IMR-90 (cell line): ENCODE measurements around the gene CACNA2D1. TPM values are rescaled to one million over a fixed set of nuclear protein-coding genes. Genes with fewer than 3 reads are reported as not detected.

Experiments
- ATAC-seq: fragments of 200-7000 bp; cut with Tn5 transposase; 2 replicates; pipeline ENCODE4 v1.9.1; 2020; ENCODE audit warnings: low read depth, mild to moderate bottlenecking, moderate library complexity
- BruUV-seq: library from RNA; stranded (reverse); fragments of 400-500 nt; replicated peaks from 2 replicates; lab custom pipeline; 2021; lab: Mats Ljungman, UMichigan
- CTCF ChIA-PET: fragments of 300-600 bp; formaldehyde crosslinking; extraction: SDS; loops from one replicate; lab custom pipeline; 2021; ENCODE audit warnings: antibody characterized with exemption; lab: Yijun Ruan, JAX
- POLR2A ChIA-PET: fragments of 300-600 bp; sonication (Branson Sonifier 250); formaldehyde crosslinking; loops from one replicate; lab custom pipeline; 2022; ENCODE audit warnings: antibody characterized with exemption; ENCODE audit not compliant: unreplicated experiment; lab: Charles Lee
- DNase-seq: peaks from one replicate; pipeline ENCODE4 v3.0.0; 2013
- H2AFZ ChIP-seq: replicated peaks from 2 replicates; pipeline ENCODE3; 2013; ENCODE audit warnings: low read length, mild to moderate bottlenecking; ENCODE audit not compliant: poor library complexity
- H2AK5ac ChIP-seq: 2 replicates; pipeline ENCODE4 v1.6.1; 2013; ENCODE audit warnings: low read depth, low read length, inconsistent platforms
- H2AK9ac ChIP-seq: replicated peaks from 2 replicates; pipeline ENCODE3; 2013; ENCODE audit warnings: mild to moderate bottlenecking, low read depth, low read length, moderate library complexity; ENCODE audit not compliant: poor library complexity
- H2BK120ac ChIP-seq: 2 replicates; pipeline ENCODE4 v1.6.1; 2013; ENCODE audit warnings: low read depth, low read length, inconsistent platforms
- H2BK15ac ChIP-seq: 3 replicates; pipeline ENCODE4 v1.6.1; 2013; ENCODE audit warnings: low read depth, low read length, inconsistent platforms
- H2BK20ac ChIP-seq: 2 replicates; pipeline ENCODE4 v1.6.1; 2013; ENCODE audit warnings: low read depth, mild to moderate bottlenecking, inconsistent platforms, low read length, moderate library complexity
- H2BK5ac ChIP-seq: 2 replicates; pipeline ENCODE4 v1.6.1; 2013; ENCODE audit warnings: mild to moderate bottlenecking, low read depth, low read length, inconsistent platforms; ENCODE audit not compliant: poor library complexity, severe bottlenecking
- H3K14ac ChIP-seq: replicated peaks from 2 replicates; pipeline ENCODE4 v1.6.1; 2013; ENCODE audit warnings: low read depth, low read length, inconsistent platforms
- H3K18ac ChIP-seq: 2 replicates; pipeline ENCODE4 v1.6.1; 2013; ENCODE audit warnings: low read depth, low read length, control low read depth
- H3K23ac ChIP-seq: 2 replicates; pipeline ENCODE4 v1.6.1; 2013; ENCODE audit warnings: low read depth, low read length, inconsistent platforms
- H3K27ac ChIP-seq: 2 replicates; pipeline ENCODE4 v1.5.1; 2013; ENCODE audit warnings: mild to moderate bottlenecking, control low read depth, low read length; ENCODE audit not compliant: insufficient read depth
- H3K27me3 ChIP-seq: 2 replicates; pipeline ENCODE4 v1.6.1; 2013; ENCODE audit warnings: low read length; ENCODE audit not compliant: control insufficient read depth, insufficient read depth
- H3K36me3 ChIP-seq: 2 replicates; pipeline ENCODE4 v1.6.1; 2013; ENCODE audit warnings: low read length, mixed read lengths; ENCODE audit not compliant: control insufficient read depth, insufficient read depth
- H3K4ac ChIP-seq: 2 replicates; pipeline ENCODE4 v1.6.1; 2013; ENCODE audit warnings: low read depth, low read length, inconsistent platforms
- H3K4me1 ChIP-seq: 2 replicates; pipeline ENCODE4 v1.6.1; 2013; ENCODE audit warnings: low read length, mixed read lengths; ENCODE audit not compliant: control insufficient read depth, insufficient read depth
- H3K4me2 ChIP-seq: 2 replicates; pipeline ENCODE4 v1.6.1; 2013; ENCODE audit warnings: low read depth, mild to moderate bottlenecking, control low read depth, low read length, moderate library complexity
- H3K4me3 ChIP-seq: 2 replicates; pipeline ENCODE4 v1.5.1; 2013; ENCODE audit warnings: low read depth, mild to moderate bottlenecking, control low read depth, low read length, moderate library complexity; ENCODE audit not compliant: insufficient read depth
- H3K56ac ChIP-seq: 2 replicates; pipeline ENCODE4 v1.6.1; 2013; ENCODE audit warnings: low read length, inconsistent platforms; ENCODE audit not compliant: insufficient read depth; ENCODE audit errors: extremely low read depth
- H3K79me1 ChIP-seq, 2 experiments: 2 replicates each; pipeline ENCODE4 v1.6.1; 2013; ENCODE audit warnings: low read length in 2 of 2, inconsistent platforms in 1 of 2, low read depth in 1 of 2
- H3K9ac ChIP-seq: 2 replicates; pipeline ENCODE4 v1.6.1; 2013; ENCODE audit warnings: low read depth, low read length, control low read depth
- H3K9me1 ChIP-seq: 2 replicates; pipeline ENCODE4 v1.6.1; 2013; ENCODE audit warnings: low read length, inconsistent platforms; ENCODE audit not compliant: insufficient read depth
- H3K9me3 ChIP-seq: 2 replicates; pipeline ENCODE4 v1.6.1; 2013; ENCODE audit warnings: low read length; ENCODE audit not compliant: control insufficient read depth, insufficient read depth
- H4K20me1 ChIP-seq: 2 replicates; pipeline ENCODE4 v1.6.1; 2013; ENCODE audit warnings: low read length, inconsistent platforms; ENCODE audit not compliant: insufficient read depth
- H4K5ac ChIP-seq: 2 replicates; pipeline ENCODE4 v1.6.1; 2013; ENCODE audit warnings: mild to moderate bottlenecking, low read depth, low read length, control low read depth
- H4K8ac ChIP-seq, 2 experiments: 2 replicates each; pipeline ENCODE4 v1.6.1; 2013; ENCODE audit warnings: low read depth in 2 of 2, low read length in 2 of 2, control low read depth in 1 of 2, inconsistent platforms in 1 of 2
- H4K91ac ChIP-seq: 2 replicates; pipeline ENCODE4 v1.6.1; 2013; ENCODE audit warnings: low read depth, low read length, inconsistent platforms; ENCODE audit not compliant: insufficient read depth
- CTCF ChIP-seq: conservative IDR thresholded peaks from 2 replicates; pipeline ENCODE4 v1.5.1; 2012; ENCODE audit warnings: mild to moderate bottlenecking, low read depth, low read length, improper control_type of control experiment
- MAFK ChIP-seq: IDR thresholded peaks from 2 replicates; pipeline ENCODE4 v1.6.1; 2012; ENCODE audit warnings: low read depth, low read length, improper control_type of control experiment
- NFE2L2 ChIP-seq: fragments of 150-350 bp; IDR thresholded peaks from 2 replicates; pipeline ENCODE4 v1.6.1; 2016; ENCODE audit warnings: low read depth, mild to moderate bottlenecking, low read length
- POLR2A ChIP-seq: IDR thresholded peaks from 2 replicates; pipeline ENCODE4 v1.6.1; 2012; ENCODE audit warnings: mild to moderate bottlenecking, low read depth, low read length
- RFX5 ChIP-seq: IDR thresholded peaks from 2 replicates; pipeline ENCODE4 v1.8.0; 2012; ENCODE audit warnings: low read depth, mild to moderate bottlenecking, low read length, moderate library complexity
- WGBS, 2 experiments: methylation state at CpG; one replicate each; pipeline versions ENCODE4 v1.1.5 to v1.1.7; 2013; ENCODE audit warnings: missing lambda C conversion rate in 2 of 2; ENCODE audit not compliant: insufficient read length in 1 of 2; ENCODE audit errors: extremely low coverage in 2 of 2; 5-methylcytosine and 5-hydroxymethylcytosine counted together
- dilution Hi-C: fragments of 300-500 bp; cut with HindIII; formaldehyde crosslinking; loops from one replicate; pipeline ENCODE4 v1.14.3; 2018; ENCODE audit warnings: low sequenced_read_pairs; ENCODE audit not compliant: unreplicated experiment
- in situ Hi-C: fragments of 300-500 bp; cut with MboI; formaldehyde crosslinking; loops from 3 replicates; pipeline ENCODE4 v1.14.3; 2019; ENCODE audit warnings: low sequenced_read_pairs, inconsistent platforms, mixed read lengths
- intact Hi-C: fragments of 100-400 bp; cut with micrococcal nuclease; formaldehyde crosslinking; loops from 2 replicates; pipeline ENCODE4 v1.10.0; 2022
- polyA plus RNA-seq, 3 experiments: library from polyadenylated mRNA; depleted of rRNA; stranded (reverse); fragments of >200 nt; gene quantifications; 2 replicates each; pipeline ENCODE4 v1.2.3, GENCODE V29; 2012; ENCODE audit warnings: low replicate concordance in 1 of 3
- total RNA-seq: library from RNA; depleted of rRNA; stranded (reverse); fragments of >200 nt; gene quantifications from 2 replicates; pipeline ENCODE4 v1.2.3, GENCODE V29; 2012

Gene CACNA2D1
- total and polyA plus RNA-seq, 2 of the 4 experiments (the other 2 are of a cell fraction) = 5.8 to 21.9 TPM

GRCh38 chr7:82210416-82211184, 233.0 kb downstream of the CACNA2D1 start:
- Histone ChIP-seq H3K27me3 (no peaks in the 10 kb centered on the region), H3K56ac (no peak overlapping the region), H2BK20ac (no peak overlapping the region), H4K91ac (no peak overlapping the region), H3K4me1 (no peaks in the 10 kb centered on the region), H3K79me1 (peaks cover 0 to 4% of the 10 kb centered on the region in 2 experiments; a peak in 2 of 4 replicates), H2BK120ac (no peak overlapping the region), H3K23ac (no peak overlapping the region), H2AFZ (no peak overlapping the region), H3K27ac (no peak overlapping the region), H2AK9ac (no peak overlapping the region), H4K5ac (no peak overlapping the region; the same call in 1 of the 2 replicates), H3K36me3 (no peaks in the 10 kb centered on the region), H3K9ac (no peak overlapping the region), H3K14ac (no peak overlapping the region), H2BK5ac (no peak overlapping the region), H2AK5ac (no peak overlapping the region), H3K4me2 (no peak overlapping the region), H3K18ac (no peak overlapping the region), H4K8ac (no peak overlapping the region), H3K4me3 (no peak overlapping the region), H3K4ac (no peak overlapping the region), H2BK15ac (no peak overlapping the region), H3K9me1 (no peaks in the 10 kb centered on the region), H4K20me1 (no peaks in the 10 kb centered on the region), H3K9me3 (no peaks in the 10 kb centered on the region)
- WGBS, 2 experiments = no CpG with 5 or more reads among the region's 2 CpGs
- ATAC-seq (no peak; the same call in 1 of the 2 replicates), DNase-seq (peak; percentile 18)
- no TSS peak for BruUV-seq
- ChIA-PET POLR2A (no interaction called here), CTCF (no interaction called here)
- TF ChIP-seq POLR2A (no peak), NFE2L2 (no peak), RFX5 (no peak), CTCF (no peak), MAFK (no peak)
- in situ Hi-C loops (no loop called here), dilution Hi-C loops (no loop called here), intact Hi-C loops (no loop called here)
